MM.1S (cell line): ENCODE results near the gene COL18A1.

ENCODE experiments used
- DNase-seq: peaks from one replicate; pipeline ENCODE4 v3.0.0-alpha.2; 2015
- H2AFZ ChIP-seq: fragments of 300-600 bp; sonication (generic); 2 replicates; pipeline ENCODE4 v1.6.0; 2016; ENCODE audit warnings: antibody characterized with exemption, low read length
- H3F3A ChIP-seq: fragments of 300-600 bp; sonication (generic); 2 replicates; pipeline ENCODE4 v1.6.1; 2016; ENCODE audit warnings: mild to moderate bottlenecking, antibody characterized with exemption, low read length, moderate library complexity, mixed read lengths; ENCODE audit not compliant: insufficient read depth
- H3K27ac ChIP-seq: fragments of 300-600 bp; sonication (generic); 2 replicates; pipeline ENCODE4 v1.5.1; 2016; ENCODE audit warnings: mild to moderate bottlenecking, low read length
- H3K27me3 ChIP-seq: fragments of 300-600 bp; sonication (generic); replicated peaks from 2 replicates; pipeline ENCODE4 v1.6.0; 2016; ENCODE audit warnings: low read length; ENCODE audit not compliant: insufficient read depth
- H3K36me3 ChIP-seq: fragments of 300-600 bp; sonication (generic); replicated peaks from 2 replicates; pipeline ENCODE4 v1.6.1; 2016; ENCODE audit warnings: mild to moderate bottlenecking, low read length, mixed read lengths; ENCODE audit not compliant: insufficient read depth
- H3K4me1 ChIP-seq: fragments of 300-600 bp; sonication (generic); 2 replicates; pipeline ENCODE4 v1.6.1; 2016; ENCODE audit warnings: low read length, mixed read lengths
- H3K4me2 ChIP-seq: fragments of 300-600 bp; sonication (generic); 2 replicates; pipeline ENCODE4 v1.6.0; 2016; ENCODE audit warnings: low read depth, low read length
- H3K4me3 ChIP-seq: fragments of 300-600 bp; sonication (generic); 2 replicates; pipeline ENCODE4 v1.5.1; 2016; ENCODE audit warnings: low read length, mixed read lengths
- H3K79me2 ChIP-seq: fragments of 300-600 bp; sonication (generic); 2 replicates; pipeline ENCODE4 v1.6.1; 2016; ENCODE audit warnings: mixed run types, low read length, mixed read lengths
- H3K9ac ChIP-seq: fragments of 300-600 bp; sonication (generic); 2 replicates; pipeline ENCODE4 v1.6.1; 2016; ENCODE audit warnings: low read length, mixed read lengths
- H3K9me2 ChIP-seq: fragments of 300-600 bp; sonication (generic); replicated peaks from 2 replicates; pipeline ENCODE4 v1.6.1; 2016; ENCODE audit warnings: mild to moderate bottlenecking, low read length, mixed read lengths; ENCODE audit not compliant: insufficient read depth
- H3K9me3 ChIP-seq: fragments of 300-600 bp; sonication (generic); replicated peaks from 2 replicates; pipeline ENCODE4 v1.6.1; 2016; ENCODE audit warnings: mild to moderate bottlenecking, low read length, mixed read lengths; ENCODE audit not compliant: insufficient read depth
- H4K20me1 ChIP-seq: fragments of 300-600 bp; sonication (generic); 2 replicates; pipeline ENCODE4 v1.6.1; 2016; ENCODE audit warnings: mild to moderate bottlenecking, low read length, moderate library complexity, mixed read lengths; ENCODE audit not compliant: insufficient read depth
- CTCF ChIP-seq: fragments of 300-600 bp; sonication (generic); IDR thresholded peaks from 2 replicates; pipeline ENCODE4 v1.5.1; 2016; ENCODE audit warnings: antibody characterized with exemption, low read length, mixed read lengths
- EZH2 ChIP-seq: fragments of 300-600 bp; sonication (generic); optimal IDR thresholded peaks from 2 replicates; pipeline ENCODE3; 2017; ENCODE audit warnings: low read depth, mild to moderate bottlenecking, antibody characterized with exemption, low read length, mixed read lengths
- EZH2phosphoT487 ChIP-seq: fragments of 300-600 bp; sonication (generic); IDR thresholded peaks from 2 replicates; pipeline ENCODE4 v1.6.1; 2018; ENCODE audit warnings: antibody characterized with exemption, low read length

Gene COL18A1

GRCh38 chr21:45373991-45374816 is 30.8 kb upstream of the COL18A1 start:
- Histone ChIP-seq H3K9me2 (no peaks in the 10 kb centered on the region), H3K4me3 (no peak overlapping the region), H3F3A (no peaks in the 10 kb centered on the region), H3K4me2 (no peak overlapping the region), H3K27me3 (peaks cover 60% of the 10 kb centered on the region), H3K9ac (no peak overlapping the region), H3K36me3 (no peaks in the 10 kb centered on the region), H3K27ac (no peak overlapping the region), H3K4me1 (no peaks in the 10 kb centered on the region), H3K79me2 (no peaks in the 10 kb centered on the region), H2AFZ (no peak overlapping the region), H3K9me3 (no peaks in the 10 kb centered on the region), H4K20me1 (no peaks in the 10 kb centered on the region)
- no peak for DNase-seq
- TF ChIP-seq EZH2 (no peak), EZH2phosphoT487 (no peak), CTCF (no peak)

- Histone ChIP-seq H3K27me3 (peaks cover 53% of the 10 kb centered on the region), H3K4me2 (no peak overlapping the region), H3K4me3 (no peak overlapping the region), H2AFZ (no peak overlapping the region), H3K9me2 (no peaks in the 10 kb centered on the region), H3K36me3 (no peaks in the 10 kb centered on the region), H3K9ac (no peak overlapping the region), H3K27ac (no peak overlapping the region), H3K9me3 (no peaks in the 10 kb centered on the region), H3F3A (no peaks in the 10 kb centered on the region), H3K79me2 (no peaks in the 10 kb centered on the region), H3K4me1 (no peaks in the 10 kb centered on the region), H4K20me1 (no peaks in the 10 kb centered on the region)
- DNase-seq = no peak
- TF ChIP-seq EZH2phosphoT487 = no peak
Measured at GRCh38 chr21:45374826-45375455, 30.0 kb upstream of the COL18A1 start.

- H3K4me3 ChIP-seq = no peak overlapping the region
- TF ChIP-seq CTCF = no peak
- no peak for TF ChIP-seq EZH2
- TF ChIP-seq EZH2phosphoT487 = no peak
- H3K36me3 ChIP-seq = no peaks in the 10 kb centered on the region
- H3K4me1 ChIP-seq = no peaks in the 10 kb centered on the region
- H3K79me2 ChIP-seq = no peaks in the 10 kb centered on the region
- no peaks in the 10 kb centered on the region for H3K9me3 ChIP-seq
- no peak overlapping the region for H2AFZ ChIP-seq
- no peaks in the 10 kb centered on the region for H3K9me2 ChIP-seq
- H3K9ac ChIP-seq = no peak overlapping the region
- H3K27me3 ChIP-seq = peaks cover 49% of the 10 kb centered on the region
- no peaks in the 10 kb centered on the region for H4K20me1 ChIP-seq
- H3K4me2 ChIP-seq = no peak overlapping the region
- no peak overlapping the region for H3K27ac ChIP-seq
- DNase-seq = no peak
- no peaks in the 10 kb centered on the region for H3F3A ChIP-seq
Measured at GRCh38 chr21:45376459-45377324, 28.3 kb upstream of the COL18A1 start.
